GM20000 (cell line): ENCODE data around the gene NLRC3.
A peak's percentile ranks its signal among the peaks of the same experiment; 100 is the strongest.
"Not testable (repeated sequence)": the region's sequence is repeated elsewhere in the genome, so short reads cannot be mapped to it uniquely, and the experiment has no call there.

Experiments
- DNase-seq: peaks from one replicate; pipeline ENCODE4 v3.0.0; 2012; ENCODE audit warnings: low spot score
- TF ChIP-seq, protein P1 (sequence below): IDR thresholded peaks from 2 replicates; pipeline ENCODE4 v1.5.1; 2012; ENCODE audit warnings: mild to moderate bottlenecking, control low read depth; ENCODE audit errors: extremely low read depth, missing control alignments

NLRC3 gene

DNA sequence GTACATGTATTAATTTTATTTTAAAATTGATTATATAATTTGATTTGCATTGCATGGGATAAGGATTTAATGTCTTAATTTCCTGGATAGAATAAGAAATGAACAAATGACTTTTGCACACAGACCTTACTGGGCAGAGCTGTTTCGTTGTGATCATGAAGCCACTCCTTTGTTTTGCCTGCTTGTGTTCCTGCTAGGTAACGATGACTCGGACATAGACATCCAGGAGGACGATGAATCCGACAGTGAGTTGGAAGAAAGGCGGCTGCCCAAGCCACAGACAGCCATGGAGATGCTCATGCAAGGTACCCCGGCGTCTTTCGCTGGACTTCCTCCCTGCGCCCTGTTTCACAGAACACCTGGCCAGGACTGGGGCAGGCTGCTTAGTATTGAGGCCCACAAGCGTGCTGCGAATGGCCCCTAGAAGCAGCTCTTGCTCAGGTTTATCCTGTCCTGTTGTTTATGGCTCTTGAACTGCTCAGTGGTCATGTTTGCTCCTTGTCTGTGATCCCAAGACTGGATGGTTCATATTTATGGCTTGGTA is 46.8 kb downstream of the NLRC3 start:
- no peak for DNase-seq
- TF ChIP-seq, protein P1, sequence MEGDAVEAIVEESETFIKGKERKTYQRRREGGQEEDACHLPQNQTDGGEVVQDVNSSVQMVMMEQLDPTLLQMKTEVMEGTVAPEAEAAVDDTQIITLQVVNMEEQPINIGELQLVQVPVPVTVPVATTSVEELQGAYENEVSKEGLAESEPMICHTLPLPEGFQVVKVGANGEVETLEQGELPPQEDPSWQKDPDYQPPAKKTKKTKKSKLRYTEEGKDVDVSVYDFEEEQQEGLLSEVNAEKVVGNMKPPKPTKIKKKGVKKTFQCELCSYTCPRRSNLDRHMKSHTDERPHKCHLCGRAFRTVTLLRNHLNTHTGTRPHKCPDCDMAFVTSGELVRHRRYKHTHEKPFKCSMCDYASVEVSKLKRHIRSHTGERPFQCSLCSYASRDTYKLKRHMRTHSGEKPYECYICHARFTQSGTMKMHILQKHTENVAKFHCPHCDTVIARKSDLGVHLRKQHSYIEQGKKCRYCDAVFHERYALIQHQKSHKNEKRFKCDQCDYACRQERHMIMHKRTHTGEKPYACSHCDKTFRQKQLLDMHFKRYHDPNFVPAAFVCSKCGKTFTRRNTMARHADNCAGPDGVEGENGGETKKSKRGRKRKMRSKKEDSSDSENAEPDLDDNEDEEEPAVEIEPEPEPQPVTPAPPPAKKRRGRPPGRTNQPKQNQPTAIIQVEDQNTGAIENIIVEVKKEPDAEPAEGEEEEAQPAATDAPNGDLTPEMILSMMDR = no peak

DNA sequence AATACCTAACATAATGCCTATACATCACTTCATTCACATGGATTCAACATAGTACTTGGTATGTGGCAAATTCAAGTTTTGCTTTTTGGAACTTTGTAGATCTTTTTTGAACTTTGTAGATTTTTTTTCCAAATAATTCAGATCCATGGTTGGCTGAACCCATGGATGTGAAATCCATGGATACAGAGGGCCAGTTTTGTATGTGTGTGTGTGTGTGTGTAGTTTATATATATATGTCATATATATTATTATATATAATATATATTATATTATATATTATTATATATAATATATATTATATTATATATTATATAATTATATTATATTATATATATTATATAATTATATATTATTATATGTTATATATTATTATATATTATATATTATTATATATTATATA is 48.0 kb downstream of the NLRC3 start:
- TF ChIP-seq, protein P1 = no peak
- DNase-seq = no peak

DNA sequence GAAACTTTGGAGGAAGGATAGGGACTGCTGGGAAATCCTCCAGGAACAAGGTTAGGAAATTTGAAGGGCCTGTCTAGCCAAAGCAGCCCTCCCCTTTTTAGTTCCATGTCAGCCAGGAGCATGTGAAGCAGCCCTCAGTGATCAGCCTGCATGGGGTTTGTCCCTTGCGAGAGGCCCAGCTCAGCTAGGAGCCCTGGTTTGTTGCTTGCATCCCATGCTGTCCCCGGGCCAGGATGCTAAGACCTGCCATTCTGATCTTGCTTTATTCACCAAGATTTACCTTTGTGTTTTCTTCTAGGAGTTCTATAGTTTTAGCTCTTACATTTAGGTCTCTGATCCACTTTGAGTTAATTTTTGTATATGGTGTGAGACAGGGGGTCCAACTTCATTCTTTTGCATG is 48.8 kb downstream of the NLRC3 start:
- no peak for DNase-seq
- TF ChIP-seq, protein P1 = no peak

DNA sequence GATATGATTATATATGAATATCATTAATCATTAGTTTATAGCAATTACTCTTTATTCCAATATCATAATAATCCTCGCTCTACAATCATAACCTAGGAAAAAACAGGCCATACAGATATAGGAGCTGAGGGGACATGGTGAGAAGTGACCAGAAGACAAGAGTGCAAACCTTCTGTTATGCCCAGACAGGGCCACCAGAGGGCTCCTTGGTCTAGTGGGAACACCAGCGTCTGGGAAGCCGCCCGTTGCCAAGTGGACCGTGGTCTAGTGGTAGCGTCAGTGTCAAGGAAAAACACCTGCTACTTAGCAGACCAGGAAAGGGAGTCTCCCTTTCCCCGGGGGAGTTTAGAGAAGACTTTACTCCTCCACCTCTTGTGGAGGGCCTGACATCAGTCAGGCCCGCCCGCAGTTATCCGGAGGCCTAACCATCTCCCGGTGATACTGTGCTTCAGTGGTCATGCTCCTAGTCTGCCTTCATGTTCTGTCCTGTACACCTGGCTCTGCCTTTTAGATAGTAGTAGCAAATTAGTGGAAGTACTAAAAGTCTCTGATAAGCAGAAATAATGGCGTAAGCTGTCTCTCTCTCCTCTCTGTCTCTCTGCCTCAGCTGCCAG is 49.9 kb downstream of the NLRC3 start:
- TF ChIP-seq, protein P1 = peak; percentile 60
- not testable (repeated sequence) for DNase-seq

DNA sequence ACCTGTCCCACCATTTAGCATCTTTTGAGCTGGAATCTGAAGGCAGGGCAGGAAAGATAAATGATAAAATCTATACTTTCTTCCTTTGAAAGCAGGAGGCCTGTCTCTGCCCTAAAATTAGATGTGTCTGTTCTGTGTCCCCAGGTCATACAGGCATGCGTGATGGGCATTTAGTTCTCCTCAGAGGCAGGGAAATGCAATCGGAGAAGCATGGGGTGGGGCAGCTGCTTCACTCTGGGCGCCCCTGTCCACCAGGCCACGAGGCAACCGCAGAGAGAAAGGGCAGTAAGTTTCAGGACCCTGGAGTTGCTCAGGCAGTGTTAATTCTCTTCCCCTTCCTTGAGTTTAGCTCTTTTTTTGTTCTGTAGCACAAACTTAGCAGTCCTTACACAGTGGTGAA is 51.3 kb downstream of the NLRC3 start:
- TF ChIP-seq, protein P1 = no peak
- no peak for DNase-seq

DNA sequence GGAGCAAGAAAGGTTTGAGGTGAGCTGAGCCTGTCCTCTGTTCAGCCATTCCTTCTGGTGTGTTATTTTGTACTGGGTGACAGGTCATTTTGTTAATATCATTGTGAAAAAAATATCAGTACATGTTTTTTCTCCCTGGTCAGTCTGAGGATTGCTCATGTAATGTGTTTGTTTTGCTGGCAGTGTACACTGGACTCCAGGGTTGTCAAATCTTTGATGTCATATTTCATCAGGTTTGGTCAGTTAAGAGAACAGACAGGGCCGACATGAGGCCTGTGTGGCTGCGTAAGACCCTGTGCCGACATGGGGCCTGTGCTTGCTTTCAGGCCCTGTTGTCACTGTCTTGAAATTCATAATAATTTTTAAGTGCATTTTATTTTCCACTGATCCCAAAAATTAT is 53.9 kb downstream of the NLRC3 start:
- no peak for DNase-seq
- TF ChIP-seq, protein P1 = no peak

DNA sequence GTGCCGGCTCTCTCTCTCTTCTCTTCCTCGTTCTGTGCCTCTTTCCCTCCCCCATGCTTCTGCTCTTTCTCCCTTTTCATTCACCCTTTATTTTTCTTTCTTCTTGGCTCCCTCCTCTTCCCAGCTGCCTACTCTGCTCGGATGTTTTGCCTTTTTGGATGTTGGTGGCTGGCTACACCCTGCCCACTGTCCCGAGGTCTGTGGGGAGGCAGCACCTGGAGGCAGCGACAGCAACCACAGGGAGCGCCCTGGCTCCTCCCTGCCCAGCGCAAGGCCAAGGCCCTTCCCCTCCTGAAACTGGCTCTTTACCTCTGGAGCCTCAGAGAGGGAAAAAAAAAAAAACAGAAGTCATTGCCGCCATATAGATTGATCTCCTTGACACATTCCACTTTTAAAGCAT is 56.4 kb downstream of the NLRC3 start:
- no peak for DNase-seq
- TF ChIP-seq, protein P1 = no peak
